H1 (cell line): ENCODE results near the gene SRRM2. TPM values are rescaled to one million over a fixed set of nuclear protein-coding genes. Genes with fewer than 3 reads are reported as not detected.
A peak's percentile ranks its signal among the peaks of the same experiment; 100 is the strongest.

ENCODE experiments used
- CTCF ChIA-PET: fragments of 300-600 bp; sonication (Branson Sonifier 250); formaldehyde crosslinking; loops from one replicate; lab custom pipeline; 2021; ENCODE audit not compliant: partially characterized antibody; lab: Charles Lee
- POLR2A ChIA-PET: fragments of 300-600 bp; sonication (Branson Sonifier 250); formaldehyde crosslinking; loops from one replicate; lab custom pipeline; 2021; ENCODE audit warnings: inconsistent platforms; ENCODE audit not compliant: partially characterized antibody; lab: Charles Lee
- DNase-seq, 2 experiments: peaks; one replicate each; pipeline versions ENCODE4 v3.0.0 to v3.0.0-alpha.2; 2010 to 2022; ENCODE audit warnings: low spot score in 2 of 2, low read depth in 1 of 2, mixed read lengths in 1 of 2
- FAIRE-seq: peaks from 2 replicates; lab custom pipeline; 2011; peaks lifted over from hg19 to GRCh38; lab: Jason Lieb, UNC
- H2AFZ ChIP-seq: 2 replicates; pipeline ENCODE4 v1.8.1; 2012; ENCODE audit warnings: low read length, inconsistent platforms
- H2AK5ac ChIP-seq: 2 replicates; pipeline ENCODE4 v1.6.1; 2013; ENCODE audit warnings: low read depth, low read length
- H2BK120ac ChIP-seq: replicated peaks from 2 replicates; pipeline ENCODE3; 2013; ENCODE audit warnings: low read depth, low read length, inconsistent platforms
- H2BK12ac ChIP-seq: 2 replicates; pipeline ENCODE4 v1.6.1; 2013; ENCODE audit warnings: low read depth, low read length
- H2BK15ac ChIP-seq: 2 replicates; pipeline ENCODE4 v1.6.1; 2013; ENCODE audit warnings: low read length
- H2BK20ac ChIP-seq: 2 replicates; pipeline ENCODE4 v1.6.1; 2013; ENCODE audit warnings: low read length
- H2BK5ac ChIP-seq: 2 replicates; pipeline ENCODE4 v1.6.1; 2013; ENCODE audit warnings: low read depth, low read length
- H3K14ac ChIP-seq: 2 replicates; pipeline ENCODE4 v1.6.1; 2013; ENCODE audit warnings: inconsistent platforms; ENCODE audit not compliant: insufficient read length
- H3K18ac ChIP-seq: 2 replicates; pipeline ENCODE4 v1.6.1; 2013; ENCODE audit warnings: low read length; ENCODE audit errors: extremely low read depth
- H3K23ac ChIP-seq: 2 replicates; pipeline ENCODE4 v1.6.1; 2013; ENCODE audit warnings: inconsistent platforms; ENCODE audit not compliant: insufficient read length
- H3K23me2 ChIP-seq: 2 replicates; pipeline ENCODE4 v1.6.1; 2013; ENCODE audit warnings: low read depth, low read length
- H3K27ac ChIP-seq: 2 replicates; pipeline ENCODE4 v1.6.1; 2011; ENCODE audit warnings: low read depth, low read length, inconsistent platforms
- H3K27me3 ChIP-seq, 4 experiments: replicated peaks in 1 of 4; 1 replicate in 1 of 4; 2 replicates in 3 of 4; pipeline versions ENCODE4 v1.6.1 to v1.8.1; 2011 to 2013; ENCODE audit warnings: low read length in 3 of 4, mild to moderate bottlenecking in 3 of 4, inconsistent platforms in 2 of 4, mixed read lengths in 2 of 4, moderate library complexity in 1 of 4; ENCODE audit not compliant: control insufficient read depth in 3 of 4, insufficient read depth in 3 of 4; ENCODE audit errors: extremely low read depth in 1 of 4
- H3K36me3 ChIP-seq, 4 experiments: 2 replicates each; pipeline versions ENCODE4 v1.6.1 to v1.8.1; 2011 to 2013; ENCODE audit warnings: mild to moderate bottlenecking in 4 of 4, low read length in 3 of 4, moderate library complexity in 2 of 4, control low read depth in 1 of 4, inconsistent platforms in 1 of 4; ENCODE audit not compliant: insufficient read depth in 4 of 4, control insufficient read depth in 2 of 4
- H3K4ac ChIP-seq: replicated peaks from 2 replicates; pipeline ENCODE3; 2013; ENCODE audit warnings: low read length, low read depth, mixed read lengths, inconsistent platforms; ENCODE audit not compliant: insufficient read length
- H3K4me1 ChIP-seq, 4 experiments: replicated peaks in 1 of 4; 1 replicate in 1 of 4; 2 replicates in 3 of 4; pipeline versions ENCODE4 v1.6.1 to v1.8.1; 2011 to 2013; ENCODE audit warnings: low read length in 3 of 4, inconsistent platforms in 2 of 4, mixed read lengths in 1 of 4; ENCODE audit not compliant: insufficient read depth in 4 of 4, control insufficient read depth in 3 of 4
- H3K4me2 ChIP-seq, 2 experiments: 2 replicates each; pipeline versions ENCODE4 v1.6.1 to v1.8.1; 2011 to 2013; ENCODE audit warnings: low read depth in 2 of 2, low read length in 2 of 2, control low read depth in 1 of 2, inconsistent platforms in 1 of 2, mild to moderate bottlenecking in 1 of 2; ENCODE audit not compliant: insufficient read depth in 1 of 2
- H3K4me3 ChIP-seq, 4 experiments: fragments of 200-600, 300-600 bp in 1 of 4; sonication (generic), shearing (Covaris generic), sonication (Bioruptor Twin) in 1 of 4; 2 replicates each; pipeline versions ENCODE4 v1.5.1 to v1.8.1; 2011 to 2016; ENCODE audit warnings: low read length in 4 of 4, low read depth in 3 of 4, control low read depth in 2 of 4, inconsistent platforms in 2 of 4, mild to moderate bottlenecking in 2 of 4, mixed read lengths in 1 of 4, moderate library complexity in 1 of 4; ENCODE audit not compliant: insufficient read depth in 2 of 4; ENCODE audit errors: extremely low read depth in 1 of 4
- H3K56ac ChIP-seq: replicated peaks from 2 replicates; pipeline ENCODE3; 2013; ENCODE audit warnings: low read depth, mild to moderate bottlenecking, mixed read lengths, low read length, inconsistent platforms; ENCODE audit not compliant: insufficient read length
- H3K79me1 ChIP-seq: 2 replicates; pipeline ENCODE4 v1.6.1; 2013; ENCODE audit warnings: low read depth, low read length, control low read depth
- H3K79me2 ChIP-seq, 2 experiments: 2 replicates each; pipeline versions ENCODE4 v1.6.1 to v1.8.1; 2012 to 2013; ENCODE audit warnings: low read length in 2 of 2, mild to moderate bottlenecking in 2 of 2, inconsistent platforms in 1 of 2; ENCODE audit not compliant: insufficient read depth in 2 of 2, control insufficient read depth in 1 of 2
- H3K9ac ChIP-seq, 4 experiments: replicated peaks in 1 of 4; 1 replicate in 1 of 4; 2 replicates in 3 of 4; pipeline versions ENCODE4 v1.6.1 to v1.8.1; 2011 to 2013; ENCODE audit warnings: low read depth in 3 of 4, low read length in 3 of 4, control low read depth in 2 of 4, mild to moderate bottlenecking in 2 of 4, moderate library complexity in 2 of 4, inconsistent platforms in 1 of 4; ENCODE audit errors: extremely low read depth in 1 of 4
- H3K9me3 ChIP-seq, 2 experiments: 2 replicates each; pipeline versions ENCODE4 v1.6.1 to v1.8.1; 2012 to 2013; ENCODE audit warnings: mild to moderate bottlenecking in 2 of 2, moderate library complexity in 2 of 2, control low read depth in 1 of 2, inconsistent platforms in 1 of 2, low read depth in 1 of 2, low read length in 1 of 2, mixed read lengths in 1 of 2; ENCODE audit not compliant: insufficient read depth in 2 of 2
- H4K20me1 ChIP-seq, 2 experiments: replicated peaks in 1 of 2; 2 replicates each; pipeline versions ENCODE3 to v1.8.1; 2011 to 2013; ENCODE audit warnings: inconsistent platforms in 2 of 2, low read length in 2 of 2, mild to moderate bottlenecking in 1 of 2; ENCODE audit not compliant: insufficient read depth in 2 of 2, control insufficient read depth in 1 of 2
- H4K5ac ChIP-seq: 2 replicates; pipeline ENCODE4 v1.6.1; 2013; ENCODE audit warnings: low read length, low read depth, mixed read lengths, inconsistent platforms; ENCODE audit not compliant: insufficient read length
- H4K8ac ChIP-seq: 2 replicates; pipeline ENCODE4 v1.8.0; 2013; ENCODE audit warnings: mild to moderate bottlenecking, moderate library complexity, low read length, inconsistent platforms; ENCODE audit not compliant: insufficient read depth; ENCODE audit errors: extremely low read depth
- H4K91ac ChIP-seq: replicated peaks from 2 replicates; pipeline ENCODE3; 2013; ENCODE audit warnings: low read length, mixed read lengths, inconsistent platforms; ENCODE audit not compliant: insufficient read length
- CREB1 ChIP-seq: IDR thresholded peaks from 2 replicates; pipeline ENCODE4 v1.6.1; 2012; ENCODE audit warnings: inconsistent platforms
- HDAC6 ChIP-seq: IDR thresholded peaks from one replicate; pipeline ENCODE4 v1.7.1; 2012; ENCODE audit warnings: low read depth, mild to moderate bottlenecking, inconsistent platforms, low read length, moderate library complexity
- MAFK ChIP-seq: IDR thresholded peaks from 2 replicates; pipeline ENCODE4 v1.6.1; 2012; ENCODE audit warnings: low read depth, mild to moderate bottlenecking, improper control_type of control experiment, low read length
- POLR2A ChIP-seq, 2 experiments: IDR thresholded peaks; 1 replicate in 1 of 2; 2 replicates in 1 of 2; pipeline ENCODE4 v1.6.1; 2011; ENCODE audit warnings: low read depth in 2 of 2, low read length in 2 of 2, mild to moderate bottlenecking in 2 of 2; ENCODE audit errors: control extremely low read depth in 1 of 2
- POU5F1 ChIP-seq: IDR thresholded peaks from 2 replicates; pipeline ENCODE4 v1.6.1; 2011; ENCODE audit warnings: low read depth, mild to moderate bottlenecking, low read length, moderate library complexity
- RFX5 ChIP-seq: IDR thresholded peaks from 2 replicates; pipeline ENCODE4 v1.6.1; 2011; ENCODE audit warnings: low read depth, low read length, improper control_type of control experiment, borderline replicate concordance
- RXRA ChIP-seq: IDR thresholded peaks from 2 replicates; pipeline ENCODE4 v1.6.1; 2011; ENCODE audit warnings: low read depth, mild to moderate bottlenecking, low read length, moderate library complexity; ENCODE audit not compliant: insufficient read depth
- SAP30 ChIP-seq: fragments of 300-600 bp; sonication (generic); IDR thresholded peaks from 2 replicates; pipeline ENCODE4 v1.7.1; 2012; ENCODE audit warnings: low read length, moderate library complexity, mild to moderate bottlenecking, inconsistent platforms; ENCODE audit not compliant: insufficient read depth, insufficient replicate concordance
- ZNF274 ChIP-seq: IDR thresholded peaks from 2 replicates; pipeline ENCODE4 v1.7.0; 2012; ENCODE audit warnings: low read length, borderline replicate concordance; ENCODE audit errors: extremely low read depth
- WGBS, 2 experiments: shearing (Covaris generic) in 1 of 2; methylation state at CpG; one replicate each; pipeline versions ENCODE4 v1.1.6 to v1.1.7; 2013 to 2015; ENCODE audit warnings: low lambda C conversion rate in 2 of 2, mixed read lengths in 2 of 2, inconsistent platforms in 1 of 2, low coverage in 1 of 2, missing lambda C conversion rate in 1 of 2; ENCODE audit not compliant: insufficient replicate concordance in 2 of 2, insufficient coverage in 1 of 2, insufficient read length in 1 of 2; ENCODE audit errors: extremely low coverage in 1 of 2, missing lambda C conversion rate in 1 of 2; 5-methylcytosine and 5-hydroxymethylcytosine counted together
- polyA plus RNA-seq, 7 experiments: library from polyadenylated mRNA; depleted of rRNA in 3 of 7; stranded (reverse) in 5 of 7; unstranded in 2 of 7; fragments of >200 nt in 5 of 7; fragments of 200-250 nt in 2 of 7; gene quantifications; 1 replicate in 5 of 7; 2 replicates in 1 of 7; 4 replicates in 1 of 7; pipeline versions ENCODE4 v1.2.1 to v1.2.3, GENCODE V29; 2011 to 2013; ENCODE audit warnings: missing spikeins in 2 of 7, mixed read lengths in 2 of 7
- total RNA-seq: library from RNA; stranded (reverse); fragmentation: NEBNext Ultra II Directional; extraction: Animal tissue kit (Norgen Biotek cat#: 25700); gene quantifications from 2 replicates; pipeline ENCODE4 v1.2.1, GENCODE V29; 2021
- TF ChIP-seq, protein P1 (sequence below), 3 experiments: IDR thresholded peaks; 1 replicate in 2 of 3; 2 replicates in 1 of 3; pipeline versions ENCODE4 v1.5.1 to v1.6.1; 2011; ENCODE audit warnings: low read length in 3 of 3, mild to moderate bottlenecking in 3 of 3, inconsistent platforms in 2 of 3, low read depth in 1 of 3, moderate library complexity in 1 of 3; ENCODE audit not compliant: insufficient read depth in 1 of 3; ENCODE audit errors: control extremely low read depth in 1 of 3
- TF ChIP-seq, protein P2 (sequence below): IDR thresholded peaks from 2 replicates; pipeline ENCODE4 v1.6.1; 2012; ENCODE audit warnings: inconsistent platforms

Gene SRRM2
- total and polyA plus RNA-seq, 2 of the 8 experiments (the other 6 are each of a cell fraction or from before 2014, with no cell fraction given), result 300 to 579 TPM

DNA sequence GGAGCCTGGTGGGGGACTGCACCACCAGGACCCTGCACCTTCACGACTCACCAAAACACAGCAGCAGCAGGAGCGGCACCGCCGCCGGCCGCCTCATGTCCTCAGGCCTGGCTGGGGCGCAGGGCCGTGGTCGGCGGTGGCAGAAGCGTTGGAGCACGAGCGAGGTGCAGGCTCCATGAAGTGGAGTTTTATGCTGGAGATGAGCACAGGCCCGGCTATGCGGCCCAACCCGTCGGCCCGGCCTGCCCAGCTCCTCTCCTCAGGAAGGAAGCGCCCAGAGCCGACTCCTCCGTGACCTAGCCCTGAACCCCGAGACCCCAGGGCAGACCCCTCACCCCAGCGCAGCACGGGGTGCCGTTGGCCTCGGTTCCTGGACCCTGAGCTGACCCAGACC is 32.4 kb upstream of the SRRM2 start, which contains the start of gene PRSS27:
PRSS27 (minus strand) TSS at position 161 of the 394 bp plus-strand sequence; CDS start at position 97, 64 bp downstream.
- FAIRE-seq, result no peak
- TF ChIP-seq HDAC6, result no peak
- TF ChIP-seq, protein P1, sequence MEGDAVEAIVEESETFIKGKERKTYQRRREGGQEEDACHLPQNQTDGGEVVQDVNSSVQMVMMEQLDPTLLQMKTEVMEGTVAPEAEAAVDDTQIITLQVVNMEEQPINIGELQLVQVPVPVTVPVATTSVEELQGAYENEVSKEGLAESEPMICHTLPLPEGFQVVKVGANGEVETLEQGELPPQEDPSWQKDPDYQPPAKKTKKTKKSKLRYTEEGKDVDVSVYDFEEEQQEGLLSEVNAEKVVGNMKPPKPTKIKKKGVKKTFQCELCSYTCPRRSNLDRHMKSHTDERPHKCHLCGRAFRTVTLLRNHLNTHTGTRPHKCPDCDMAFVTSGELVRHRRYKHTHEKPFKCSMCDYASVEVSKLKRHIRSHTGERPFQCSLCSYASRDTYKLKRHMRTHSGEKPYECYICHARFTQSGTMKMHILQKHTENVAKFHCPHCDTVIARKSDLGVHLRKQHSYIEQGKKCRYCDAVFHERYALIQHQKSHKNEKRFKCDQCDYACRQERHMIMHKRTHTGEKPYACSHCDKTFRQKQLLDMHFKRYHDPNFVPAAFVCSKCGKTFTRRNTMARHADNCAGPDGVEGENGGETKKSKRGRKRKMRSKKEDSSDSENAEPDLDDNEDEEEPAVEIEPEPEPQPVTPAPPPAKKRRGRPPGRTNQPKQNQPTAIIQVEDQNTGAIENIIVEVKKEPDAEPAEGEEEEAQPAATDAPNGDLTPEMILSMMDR (IDR thresholded peaks at IDR 0.05; ENCODE audit: control extremely low read depth in 1 of 3, insufficient read depth in 1 of 3, low read depth in 1 of 3, low read length in 3 of 3), result no peak
- TF ChIP-seq CREB1, result no peak
- TF ChIP-seq, protein P2, sequence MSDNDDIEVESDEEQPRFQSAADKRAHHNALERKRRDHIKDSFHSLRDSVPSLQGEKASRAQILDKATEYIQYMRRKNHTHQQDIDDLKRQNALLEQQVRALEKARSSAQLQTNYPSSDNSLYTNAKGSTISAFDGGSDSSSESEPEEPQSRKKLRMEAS, result no peak
- no peak for TF ChIP-seq SAP30
- no peak for TF ChIP-seq RXRA
- TF ChIP-seq POU5F1, result no peak
- TF ChIP-seq MAFK, result no peak
- TF ChIP-seq POLR2A (IDR thresholded peaks at IDR 0.05; ENCODE audit: control extremely low read depth in 1 of 2, low read depth in 2 of 2, low read length in 2 of 2), result no peak
- TF ChIP-seq ZNF274, result no peak
- no peak for TF ChIP-seq RFX5

More for the DNA sequence above, 32.4 kb upstream of the SRRM2 start, which contains the start of gene PRSS27:
- Histone ChIP-seq H4K20me1 (peaks cover 1 to 5% of the 10 kb centered on the region in 2 experiments), H2BK20ac (no peak within 1 kb of the TSS), H3K14ac (no peak within 1 kb of the TSS), H2BK5ac (peak within 1 kb of the TSS; percentile 52; the same call in 1 of the 2 replicates), H2AK5ac (0 out of 2 replicates have a peak within 1 kb of the TSS, but pooled peaks have one; percentile 53), H2BK12ac (0 out of 2 replicates have a peak within 1 kb of the TSS, but pooled peaks have one; percentile 9), H4K91ac (peak within 1 kb of the TSS; percentile 27), H3K23me2 (no peaks in the 10 kb centered on the region; the same call in 1 of the 2 replicates), H3K36me3 (no peaks in the 10 kb centered on the region), H3K79me2 (no peaks in the 10 kb centered on the region), H4K8ac (peak within 1 kb of the TSS; percentile 91), H3K23ac (no peak within 1 kb of the TSS), H4K5ac (peak within 1 kb of the TSS; percentile 77), H3K79me1 (no peaks in the 10 kb centered on the region), H3K9ac (peak within 1 kb of the TSS; percentile 41 to 57 (median 46); a peak in 5 of 7 replicates), H3K27me3 (no peaks in the 10 kb centered on the region), H3K56ac (peak within 1 kb of the TSS; percentile 30), H3K18ac (peak within 1 kb of the TSS; percentile 32), H3K4me1 (peaks cover 0 to 12% (median 5%) of the 10 kb centered on the region in 4 experiments; a peak in 4 of 7 replicates), H2BK15ac (no peak within 1 kb of the TSS), H3K9me3 (no peaks in the 10 kb centered on the region), H2AFZ (no peak within 1 kb of the TSS), H3K27ac (no peak within 1 kb of the TSS; the same call in 1 of the 2 replicates), H3K4me3 (peak within 1 kb of the TSS; percentile 43 to 65 (median 54)), H3K4ac (no peak within 1 kb of the TSS), H3K4me2 (peak within 1 kb of the TSS; percentile 59 to 63), H2BK120ac (no peak within 1 kb of the TSS)
- CTCF ChIA-PET, result no interaction called here
- no peak for DNase-seq
- POLR2A ChIA-PET, result interaction anchor here (0.6 to 2.5 kb wide), 8 partner anchors 10 to 247 kb away, joined by 3 to 11 read pairs (median 4); partner anchors contain the start of gene SRRM2
- 96% methylated on average over 16 of the region's 26 CpGs; no CpG with 5 or more reads in 1 of the 2 experiments for WGBS, 2 experiments
